CD8-positive, alpha-beta memory T cell (primary cell): ENCODE results near the gene TMEM117. TPM values are rescaled to one million over a fixed set of nuclear protein-coding genes. Genes with fewer than 3 reads are reported as not detected.
A peak's percentile ranks its signal among the peaks of the same experiment; 100 is the strongest.
"Not testable (repeated sequence)": the region's sequence is repeated elsewhere in the genome, so short reads cannot be mapped to it uniquely, and the experiment has no call there.

Experiments
- CTCF ChIA-PET: fragments of 350-600 bp; sonication (Branson Sonifier 250); formaldehyde crosslinking; loops from one replicate; lab custom pipeline; 2021; ENCODE audit warnings: antibody characterized with exemption; lab: Charles Lee
- POLR2A ChIA-PET: fragments of 350-600 bp; sonication (Branson Sonifier 250); formaldehyde crosslinking; loops from one replicate; lab custom pipeline; 2021; ENCODE audit warnings: antibody characterized with exemption; lab: Charles Lee
- DNase-seq, 5 donors: peaks; one replicate each; pipeline versions ENCODE4 v3.0.0 to v3.0.0-alpha.2; 2020 to 2022; ENCODE audit warnings: mixed read lengths in 1 of 5
- H3K27ac ChIP-seq: one replicate; pipeline ENCODE4 v1.7.0; 2013; ENCODE audit warnings: low read depth, mild to moderate bottlenecking, low read length, moderate library complexity
- H3K27me3 ChIP-seq: 2 replicates; pipeline ENCODE4 v1.7.0; 2013; ENCODE audit warnings: low read length, mild to moderate bottlenecking; ENCODE audit not compliant: insufficient read depth, poor library complexity, severe bottlenecking
- H3K36me3 ChIP-seq: 2 replicates; pipeline ENCODE4 v1.7.0; 2013; ENCODE audit warnings: mild to moderate bottlenecking, low read length, moderate library complexity; ENCODE audit not compliant: insufficient read depth
- H3K4me1 ChIP-seq: 2 replicates; pipeline ENCODE4 v1.7.0; 2013; ENCODE audit warnings: mild to moderate bottlenecking, low read length, moderate library complexity; ENCODE audit not compliant: insufficient read depth
- H3K4me3 ChIP-seq: 2 replicates; pipeline ENCODE4 v1.7.0; 2013; ENCODE audit warnings: mild to moderate bottlenecking, low read length
- H3K9me3 ChIP-seq: 2 replicates; pipeline ENCODE4 v1.7.0; 2013; ENCODE audit warnings: mild to moderate bottlenecking, low read length
- H3K27ac Mint-ChIP-seq, 8 donors: one replicate each; pipeline ENCODE4 v1.8.0; 2020 to 2021; ENCODE audit warnings: mixed read lengths in 8 of 8, mild to moderate bottlenecking in 6 of 8, inconsistent platforms in 3 of 8, moderate library complexity in 3 of 8
- H3K27me3 Mint-ChIP-seq, 2 donors: one replicate each; pipeline ENCODE4 v1.8.0; 2020 to 2021; ENCODE audit warnings: mixed read lengths in 2 of 2, mild to moderate bottlenecking in 1 of 2, moderate library complexity in 1 of 2
- H3K36me3 Mint-ChIP-seq, 3 donors: one replicate each; pipeline ENCODE4 v1.8.0; 2020 to 2021; ENCODE audit warnings: mixed read lengths in 3 of 3, inconsistent platforms in 1 of 3, mild to moderate bottlenecking in 1 of 3
- H3K4me1 Mint-ChIP-seq, 3 donors: one replicate each; pipeline ENCODE4 v1.8.0; 2020 to 2021; ENCODE audit warnings: mixed read lengths in 3 of 3, inconsistent platforms in 1 of 3, mild to moderate bottlenecking in 1 of 3
- H3K4me3 Mint-ChIP-seq, 7 donors: one replicate each; pipeline ENCODE4 v1.8.0; 2020 to 2021; ENCODE audit warnings: mixed read lengths in 7 of 7, mild to moderate bottlenecking in 6 of 7, moderate library complexity in 4 of 7, inconsistent platforms in 2 of 7
- H3K9me3 Mint-ChIP-seq, 5 donors: one replicate each; pipeline ENCODE4 v1.8.0; 2020 to 2022; ENCODE audit warnings: mixed read lengths in 5 of 5, mild to moderate bottlenecking in 3 of 5, moderate library complexity in 2 of 5, inconsistent platforms in 1 of 5
- polyA plus RNA-seq: library from polyadenylated mRNA; unstranded; fragments of 300-500 nt; fragmentation: Illumina TruSeq; gene quantifications from one replicate; pipeline ENCODE4 v1.2.3, GENCODE V29; 2021
- total RNA-seq, 2 experiments: library from RNA; stranded (reverse); gene quantifications; one replicate each; pipeline ENCODE4 v1.2.3, GENCODE V29; 2021

The TMEM117 gene
- total and polyA plus RNA-seq, 3 experiments from 2014 or later, result 1.4 to 6.2 (median 1.8) TPM

- peaks cover 0 to 5% (median 3%) of the 10 kb centered on the region in 5 donors for H3K9me3 Mint-ChIP-seq
- H3K27ac ChIP-seq, result no peak overlapping the region
- no peaks in the 10 kb centered on the region for H3K4me1 ChIP-seq
- no peaks in the 10 kb centered on the region for H3K9me3 ChIP-seq
- H3K36me3 ChIP-seq, result no peaks in the 10 kb centered on the region
- H3K4me1 Mint-ChIP-seq, result peaks cover 0 to 3% (median 0%) of the 10 kb centered on the region in 3 donors
- H3K36me3 Mint-ChIP-seq, result peaks cover 0 to 7% (median 0%) of the 10 kb centered on the region in 3 donors
- no peak overlapping the region for H3K27ac Mint-ChIP-seq
- ChIA-PET POLR2A (no interaction called here), CTCF (no interaction called here)
- no peak overlapping the region for H3K4me3 Mint-ChIP-seq
- H3K4me3 ChIP-seq, result no peak overlapping the region
- DNase-seq, result no peak
- H3K27me3 ChIP-seq, result no peaks in the 10 kb centered on the region
- peaks cover 0 to 2% of the 10 kb centered on the region in 2 donors for H3K27me3 Mint-ChIP-seq
Observed at GRCh38 chr12:44019118-44019517, 183.2 kb downstream of the TMEM117 start.

DNA sequence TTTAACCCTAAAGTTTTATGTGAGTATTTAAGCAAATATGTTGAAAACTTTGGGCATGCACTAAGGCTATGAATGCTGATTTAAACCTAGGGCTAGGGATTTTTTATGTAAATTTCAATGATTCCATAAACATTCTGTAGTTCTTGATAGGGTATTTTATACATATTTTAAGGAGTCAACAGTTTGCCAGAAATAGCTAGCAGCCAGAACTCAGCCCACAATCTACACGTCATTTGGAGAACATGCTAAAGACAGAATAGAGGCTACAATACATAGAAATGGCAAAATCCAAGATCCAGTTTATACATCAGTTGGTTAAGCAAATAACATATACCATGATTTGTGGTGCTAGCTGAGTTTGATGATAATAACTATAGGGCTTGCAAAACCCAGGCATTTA lies 184.7 kb downstream of the TMEM117 start:
- H3K27ac ChIP-seq, result no peak overlapping the region
- H3K4me3 ChIP-seq, result no peak overlapping the region
- H3K27ac Mint-ChIP-seq, result no peak overlapping the region
- H3K9me3 Mint-ChIP-seq, result peaks cover 0 to 5% (median 3%) of the 10 kb centered on the region in 5 donors
- H3K4me1 Mint-ChIP-seq, result peaks cover 0 to under 1% (median 0%) of the 10 kb centered on the region in 3 donors
- no peak overlapping the region for H3K4me3 Mint-ChIP-seq
- no peaks in the 10 kb centered on the region for H3K4me1 ChIP-seq
- H3K27me3 ChIP-seq, result no peaks in the 10 kb centered on the region
- CTCF ChIA-PET, result no interaction called here
- no peaks in the 10 kb centered on the region for H3K36me3 ChIP-seq
- POLR2A ChIA-PET, result no interaction called here
- peaks cover 0 to 7% (median 0%) of the 10 kb centered on the region in 3 donors for H3K36me3 Mint-ChIP-seq
- H3K27me3 Mint-ChIP-seq, result peaks cover 0 to 2% of the 10 kb centered on the region in 2 donors
- DNase-seq, result no peak
- no peaks in the 10 kb centered on the region for H3K9me3 ChIP-seq

GRCh38 chr12:44021471-44021971 lies 185.6 kb downstream of the TMEM117 start:
- H3K27ac Mint-ChIP-seq, result no peak overlapping the region
- no peak overlapping the region for H3K27ac ChIP-seq
- no peaks in the 10 kb centered on the region for H3K36me3 ChIP-seq
- H3K36me3 Mint-ChIP-seq, result peaks cover 0 to 7% (median 0%) of the 10 kb centered on the region in 3 donors
- H3K4me3 Mint-ChIP-seq, result no peak overlapping the region
- DNase-seq, result no peak
- H3K9me3 Mint-ChIP-seq, result peaks cover 0 to 5% (median 3%) of the 10 kb centered on the region in 5 donors
- CTCF ChIA-PET, result no interaction called here
- POLR2A ChIA-PET, result no interaction called here
- peaks cover 0 to 2% of the 10 kb centered on the region in 2 donors for H3K27me3 Mint-ChIP-seq
- no peaks in the 10 kb centered on the region for H3K4me1 Mint-ChIP-seq
- no peaks in the 10 kb centered on the region for H3K9me3 ChIP-seq
- H3K4me1 ChIP-seq, result no peaks in the 10 kb centered on the region
- H3K27me3 ChIP-seq, result no peaks in the 10 kb centered on the region
- H3K4me3 ChIP-seq, result no peak overlapping the region

DNA sequence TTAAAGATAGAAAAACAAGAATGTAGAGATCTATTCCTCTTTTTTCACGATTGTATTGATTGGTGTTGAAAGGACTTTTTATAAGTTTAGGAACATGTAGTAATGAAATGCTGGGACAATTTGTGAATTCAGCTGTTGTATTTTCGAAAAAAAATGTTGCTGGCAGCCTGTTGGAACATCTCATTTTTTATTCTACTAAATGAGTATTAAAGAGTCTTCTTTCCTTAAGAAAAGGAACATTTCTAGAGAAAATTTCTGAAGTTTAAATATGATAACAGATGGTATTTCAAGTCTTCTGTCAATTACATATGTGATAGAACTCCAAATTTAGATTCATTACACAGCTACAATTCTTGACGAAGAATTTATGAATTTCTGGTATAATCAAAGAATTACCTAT lies 189.6 kb downstream of the TMEM117 start:
- CTCF ChIA-PET, result no interaction called here
- POLR2A ChIA-PET, result no interaction called here

DNA sequence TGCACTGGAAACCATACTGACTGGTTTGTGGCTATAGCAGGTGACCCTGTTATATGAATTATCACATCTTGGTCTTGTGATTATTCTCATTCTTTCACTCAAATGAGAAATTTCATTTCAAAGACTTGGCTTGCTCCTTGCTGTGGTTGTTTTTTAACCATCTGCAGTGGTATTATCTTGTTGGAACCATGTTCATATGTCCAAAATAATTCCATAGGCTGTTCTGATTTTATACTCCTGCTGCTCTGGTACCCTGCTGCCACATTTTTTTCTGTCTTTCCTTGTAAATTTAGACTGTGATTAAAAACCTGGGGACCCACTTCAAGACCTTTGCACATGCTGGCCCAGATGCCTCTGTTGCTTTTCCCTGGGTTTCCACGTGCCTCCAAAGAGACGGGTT lies 190.2 kb downstream of the TMEM117 start:
- H3K27me3 ChIP-seq, result no peaks in the 10 kb centered on the region
- POLR2A ChIA-PET, result no interaction called here
- CTCF ChIA-PET, result no interaction called here

More for the DNA sequence above, 189.6 kb downstream of the TMEM117 start:
- Mint-ChIP-seq H3K27ac (peak overlapping the region in 1 of 8 donors; percentile 10), H3K27me3 (no peaks in the 10 kb centered on the region), H3K9me3 (peaks cover 1 to 13% (median 7%) of the 10 kb centered on the region in 5 donors), H3K36me3 (peaks cover 2 to 25% (median 4%) of the 10 kb centered on the region in 3 donors), H3K4me1 (no peaks in the 10 kb centered on the region), H3K4me3 (no peak overlapping the region)
- Histone ChIP-seq H3K4me1 (no peaks in the 10 kb centered on the region), H3K27ac (no peak overlapping the region), H3K36me3 (no peaks in the 10 kb centered on the region), H3K27me3 (no peaks in the 10 kb centered on the region), H3K4me3 (no peak overlapping the region), H3K9me3 (no peaks in the 10 kb centered on the region)
- no peak for DNase-seq

GRCh38 chr12:44026926-44027325 lies 191.0 kb downstream of the TMEM117 start:
- H3K4me3 Mint-ChIP-seq, H3K4me1 ChIP-seq, CTCF ChIA-PET, POLR2A ChIA-PET, H3K36me3 ChIP-seq, H3K27me3 ChIP-seq, H3K4me3 ChIP-seq, H3K4me1 Mint-ChIP-seq, DNase-seq, H3K9me3 ChIP-seq, H3K27me3 Mint-ChIP-seq, H3K27ac ChIP-seq, H3K27ac Mint-ChIP-seq: not testable (repeated sequence)
- Mint-ChIP-seq H3K36me3 (peaks cover 2 to 25% (median 4%) of the 10 kb centered on the region in 3 donors), H3K9me3 (peaks cover 1 to 15% (median 8%) of the 10 kb centered on the region in 5 donors)

More for the DNA sequence above, 190.2 kb downstream of the TMEM117 start:
- Mint-ChIP-seq H3K36me3 (peaks cover 2 to 25% (median 4%) of the 10 kb centered on the region in 3 donors), H3K9me3 (peaks cover 1 to 15% (median 8%) of the 10 kb centered on the region in 5 donors), H3K27ac (no peak overlapping the region), H3K27me3 (no peaks in the 10 kb centered on the region), H3K4me1 (no peaks in the 10 kb centered on the region), H3K4me3 (no peak overlapping the region)
- Histone ChIP-seq H3K9me3 (no peaks in the 10 kb centered on the region), H3K4me3 (no peak overlapping the region), H3K4me1 (no peaks in the 10 kb centered on the region), H3K36me3 (no peaks in the 10 kb centered on the region), H3K27ac (no peak overlapping the region)
- DNase-seq, result no peak

GRCh38 chr12:44029194-44029593 lies 193.3 kb downstream of the TMEM117 start:
- POLR2A ChIA-PET, result no interaction called here
- H3K36me3 Mint-ChIP-seq, result peaks cover 6 to 26% (median 6%) of the 10 kb centered on the region in 3 donors
- H3K4me1 ChIP-seq, result no peaks in the 10 kb centered on the region
- peaks cover 0 to 11% (median 5%) of the 10 kb centered on the region in 5 donors for H3K9me3 Mint-ChIP-seq
- CTCF ChIA-PET, result no interaction called here
- H3K27me3 Mint-ChIP-seq, result no peaks in the 10 kb centered on the region
- no peak overlapping the region for H3K27ac ChIP-seq
- H3K4me3 Mint-ChIP-seq, result no peak overlapping the region
- H3K9me3 ChIP-seq, result no peaks in the 10 kb centered on the region
- H3K4me3 ChIP-seq, result no peak overlapping the region
- H3K27ac Mint-ChIP-seq, result no peak overlapping the region
- no peaks in the 10 kb centered on the region for H3K36me3 ChIP-seq
- no peaks in the 10 kb centered on the region for H3K4me1 Mint-ChIP-seq
- DNase-seq, result no peak
- no peaks in the 10 kb centered on the region for H3K27me3 ChIP-seq

DNA sequence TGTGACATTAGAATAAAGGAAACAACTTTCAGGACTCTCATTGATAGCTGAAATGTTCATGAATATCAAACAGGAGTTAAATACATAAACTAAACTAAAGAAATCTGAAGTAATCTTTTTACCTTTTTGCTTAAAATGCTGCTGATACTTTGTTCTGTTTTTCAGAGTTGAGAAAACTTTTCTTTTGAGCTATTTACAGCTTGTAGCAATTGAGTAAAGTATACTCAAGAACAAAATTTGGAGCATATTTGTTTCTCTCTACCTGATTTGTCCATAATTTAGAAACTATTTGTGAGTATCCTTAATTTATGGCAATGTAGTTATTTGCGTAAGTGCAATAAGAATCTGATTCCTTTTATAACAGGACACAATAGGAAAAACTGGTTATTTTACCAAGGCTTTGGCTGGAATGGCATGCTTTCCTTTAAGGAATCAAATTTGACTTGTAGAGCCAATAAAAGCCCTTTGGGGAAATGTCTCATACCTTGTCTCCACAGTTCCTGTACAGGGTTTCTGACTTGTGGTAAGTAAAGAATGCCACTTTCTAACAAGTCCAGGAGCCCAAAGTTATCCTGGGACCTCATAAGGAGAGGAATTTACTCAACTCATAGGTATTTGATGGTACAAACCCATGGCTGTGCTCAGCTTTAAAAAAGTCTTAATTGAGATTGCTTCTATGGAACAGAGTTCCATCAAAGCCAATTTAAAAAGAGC lies 195.7 kb downstream of the TMEM117 start:
- no peak overlapping the region for H3K4me3 ChIP-seq
- no peak overlapping the region for H3K4me3 Mint-ChIP-seq
- H3K27me3 ChIP-seq, result no peaks in the 10 kb centered on the region
- CTCF ChIA-PET, result no interaction called here
- H3K9me3 Mint-ChIP-seq, result peaks cover 0 to 11% (median 5%) of the 10 kb centered on the region in 5 donors
- no peaks in the 10 kb centered on the region for H3K4me1 Mint-ChIP-seq
- no peaks in the 10 kb centered on the region for H3K4me1 ChIP-seq
- no peak for DNase-seq
- no peak overlapping the region for H3K27ac Mint-ChIP-seq
- H3K27me3 Mint-ChIP-seq, result no peaks in the 10 kb centered on the region
- H3K9me3 ChIP-seq, result no peaks in the 10 kb centered on the region
- H3K27ac ChIP-seq, result no peak overlapping the region
- POLR2A ChIA-PET, result no interaction called here
- no peaks in the 10 kb centered on the region for H3K36me3 ChIP-seq
- H3K36me3 Mint-ChIP-seq, result peaks cover 6 to 26% (median 6%) of the 10 kb centered on the region in 3 donors
